ENCODE data around the gene ACOT11. TPM values are rescaled to one million over a fixed set of nuclear protein-coding genes. Genes with fewer than 3 reads are reported as not detected.

Gene ACOT11
- total RNA-seq, 4 donors from 2014 or later: 41.3 to 200 (median 119) TPM

- Histone ChIP-seq H3K9me3 (no peaks in the 10 kb centered on the region), H3K27ac (no peak overlapping the region), H3K4me1 (peaks cover 0 to 30% (median 0%) of the 10 kb centered on the region in 4 donors), H3K4me3 (no peak overlapping the region), H3K36me3 (peaks cover 0 to 1% (median 0%) of the 10 kb centered on the region in 3 donors), H3K27me3 (no peaks in the 10 kb centered on the region)
- no peak for TF ChIP-seq POLR2A (IDR thresholded peaks at IDR 0.05)
- TF ChIP-seq, protein P1, sequence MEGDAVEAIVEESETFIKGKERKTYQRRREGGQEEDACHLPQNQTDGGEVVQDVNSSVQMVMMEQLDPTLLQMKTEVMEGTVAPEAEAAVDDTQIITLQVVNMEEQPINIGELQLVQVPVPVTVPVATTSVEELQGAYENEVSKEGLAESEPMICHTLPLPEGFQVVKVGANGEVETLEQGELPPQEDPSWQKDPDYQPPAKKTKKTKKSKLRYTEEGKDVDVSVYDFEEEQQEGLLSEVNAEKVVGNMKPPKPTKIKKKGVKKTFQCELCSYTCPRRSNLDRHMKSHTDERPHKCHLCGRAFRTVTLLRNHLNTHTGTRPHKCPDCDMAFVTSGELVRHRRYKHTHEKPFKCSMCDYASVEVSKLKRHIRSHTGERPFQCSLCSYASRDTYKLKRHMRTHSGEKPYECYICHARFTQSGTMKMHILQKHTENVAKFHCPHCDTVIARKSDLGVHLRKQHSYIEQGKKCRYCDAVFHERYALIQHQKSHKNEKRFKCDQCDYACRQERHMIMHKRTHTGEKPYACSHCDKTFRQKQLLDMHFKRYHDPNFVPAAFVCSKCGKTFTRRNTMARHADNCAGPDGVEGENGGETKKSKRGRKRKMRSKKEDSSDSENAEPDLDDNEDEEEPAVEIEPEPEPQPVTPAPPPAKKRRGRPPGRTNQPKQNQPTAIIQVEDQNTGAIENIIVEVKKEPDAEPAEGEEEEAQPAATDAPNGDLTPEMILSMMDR (IDR thresholded peaks at IDR 0.05): no peak
- DNase-seq: no peak
Observed at GRCh38 chr1:54575161-54575560, 27.1 kb downstream of the ACOT11 start.

GRCh38 chr1:54575605-54576290 lies 27.7 kb downstream of the ACOT11 start:
- Histone ChIP-seq H3K4me1 (peaks cover 0 to 33% (median 0%) of the 10 kb centered on the region in 4 donors), H3K9me3 (no peaks in the 10 kb centered on the region), H3K27me3 (no peaks in the 10 kb centered on the region), H3K36me3 (no peaks in the 10 kb centered on the region), H3K27ac (no peak overlapping the region), H3K4me3 (no peak overlapping the region)
- TF ChIP-seq, protein P1 (IDR thresholded peaks at IDR 0.05): no peak
- no peak for TF ChIP-seq POLR2A (IDR thresholded peaks at IDR 0.05)
- no peak for DNase-seq

GRCh38 chr1:54577612-54578011 lies 29.6 kb downstream of the ACOT11 start:
- no peak overlapping the region for H3K4me3 ChIP-seq
- TF ChIP-seq, protein P1 (IDR thresholded peaks at IDR 0.05): no peak
- no peak for TF ChIP-seq POLR2A (IDR thresholded peaks at IDR 0.05)

GRCh38 chr1:54579337-54579781 lies 31.3 kb downstream of the ACOT11 start:
- no peak for DNase-seq
- H3K36me3 ChIP-seq: no peaks in the 10 kb centered on the region

More at GRCh38 chr1:54577612-54578011, 29.6 kb downstream of the ACOT11 start:
- Histone ChIP-seq H3K36me3 (no peaks in the 10 kb centered on the region), H3K27ac (peak overlapping the region in 1 of 4 donors; percentile 44), H3K27me3 (no peaks in the 10 kb centered on the region), H3K9me3 (no peaks in the 10 kb centered on the region), H3K4me1 (peaks cover 0 to 35% (median 0%) of the 10 kb centered on the region in 4 donors)
- peak in 2 of 3 donors; percentile 50 to 68 for DNase-seq

DNA sequence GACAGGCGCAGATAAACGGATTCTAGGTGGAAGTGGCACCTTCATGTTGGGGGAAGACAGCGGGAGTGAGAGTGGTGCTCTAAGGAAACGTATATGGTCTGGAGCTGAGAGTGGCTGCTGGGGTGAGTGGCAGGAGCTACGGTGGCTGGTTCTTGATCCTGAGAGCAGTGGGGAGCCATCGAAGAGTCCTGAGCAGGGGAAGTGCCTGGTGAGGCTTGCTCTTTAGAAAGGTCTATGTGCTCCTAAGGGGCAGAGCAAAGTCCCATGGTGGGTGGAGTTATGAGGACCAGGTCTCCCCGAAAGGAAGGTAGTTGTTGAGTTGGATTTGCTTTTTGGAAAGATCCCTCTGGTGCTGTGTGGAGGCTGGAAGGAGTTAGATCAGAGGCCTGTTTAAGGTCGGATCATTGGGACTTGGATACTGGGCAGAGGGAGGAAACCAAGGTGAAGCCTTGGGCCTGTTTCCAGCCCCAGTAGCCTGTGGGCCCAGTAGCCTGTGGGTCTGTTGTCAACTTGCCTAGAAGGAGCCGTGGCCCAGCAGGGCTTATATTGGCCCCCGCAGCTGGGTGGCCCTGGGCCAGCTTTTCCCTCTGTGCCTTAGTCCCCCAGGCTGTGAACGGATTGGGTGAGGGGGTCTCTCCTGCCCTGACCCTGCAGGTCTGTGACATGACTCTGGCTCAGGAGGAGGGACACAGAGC lies 33.0 kb downstream of the ACOT11 start:
- H3K4me3 ChIP-seq: no peak overlapping the region
- H3K4me1 ChIP-seq: peaks cover 0 to 35% (median 0%) of the 10 kb centered on the region in 4 donors
- no peaks in the 10 kb centered on the region for H3K9me3 ChIP-seq
- H3K27me3 ChIP-seq: no peaks in the 10 kb centered on the region
- DNase-seq: no peak
- peak overlapping the region in 3 of 4 donors; percentile 34 to 74 (median 46) for H3K27ac ChIP-seq
- H3K36me3 ChIP-seq: peaks cover 0 to 14% (median 0%) of the 10 kb centered on the region in 3 donors
- TF ChIP-seq, protein P1 (IDR thresholded peaks at IDR 0.05): no peak

More at GRCh38 chr1:54579337-54579781, 31.3 kb downstream of the ACOT11 start:
- Histone ChIP-seq H3K9me3 (no peaks in the 10 kb centered on the region), H3K4me1 (peaks cover 0 to 35% (median 0%) of the 10 kb centered on the region in 4 donors), H3K4me3 (no peak overlapping the region), H3K27me3 (no peaks in the 10 kb centered on the region), H3K27ac (peak overlapping the region in 1 of 4 donors; percentile 55)
- TF ChIP-seq, protein P1 (IDR thresholded peaks at IDR 0.05): no peak
- no peak for TF ChIP-seq POLR2A (IDR thresholded peaks at IDR 0.05)
